ENCODE measurements around the gene ZCCHC14. TPM values are rescaled to one million over a fixed set of nuclear protein-coding genes. Genes with fewer than 3 reads are reported as not detected.

The ZCCHC14 gene
- total and polyA plus RNA-seq, 2 of the 13 experiments (the other 11 are each of a cell fraction or from before 2014, with no cell fraction given), result 12.4 to 12.5 TPM

DNA sequence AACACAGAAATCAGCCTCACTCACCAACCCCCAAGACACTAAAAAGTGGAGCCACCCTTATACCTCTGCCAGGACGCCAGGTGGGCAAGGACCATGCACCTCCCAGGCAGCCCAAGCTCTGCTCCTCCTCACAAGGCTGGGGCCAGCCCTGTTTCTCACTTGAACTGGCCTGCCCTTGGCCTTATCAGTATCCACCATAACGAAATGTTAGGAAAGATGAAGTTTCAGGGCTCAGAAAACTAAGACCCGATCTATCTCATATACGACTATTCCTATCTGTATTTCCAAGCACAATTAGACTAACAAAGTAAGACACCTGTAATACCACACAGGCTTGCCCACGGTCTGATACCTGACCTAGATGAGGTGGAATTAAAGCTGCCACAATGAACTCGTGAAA, 116.2 kb downstream of the ZCCHC14 start:
- H3K4me1 ChIP-seq (ENCODE audit: insufficient read depth, low read length), result peaks cover 88% of the 10 kb centered on the region
- no peak overlapping the region for H3K4me3 ChIP-seq (replicated peaks in 1 of 3; ENCODE audit: insufficient read depth in 1 of 3, low read depth in 2 of 3, low read length in 3 of 3)
- FAIRE-seq (no peak), ATAC-seq (no peak), DNase-seq (ENCODE audit: low spot score) (no peak)
- 87% methylated on average over 6 of the region's 6 CpGs for WGBS (ENCODE audit: low lambda C conversion rate)
- H3K79me2 ChIP-seq (ENCODE audit: insufficient read depth, low read length), result peaks cover 97% of the 10 kb centered on the region
- in situ Hi-C loops (cut with HindIII; ENCODE audit: extremely low pct_ligation_motif_present, low pct_unique_long_range_greater_than_20kb), result loop anchor here (25.0 kb wide), 1 partner anchor 486 kb away; the partner anchor contains the start of gene SLC7A5
- peaks cover 24 to 65% of the 10 kb centered on the region in 2 experiments for H3K36me3 ChIP-seq (replicated peaks in 1 of 2; ENCODE audit: control insufficient read depth in 1 of 2, insufficient read depth in 2 of 2, low read length in 2 of 2)
- no peaks in the 10 kb centered on the region for H3K9me3 ChIP-seq (ENCODE audit: low read length)
- intact Hi-C loops (cut with micrococcal nuclease; ENCODE audit: unreplicated experiment), result no loop called here
- H3K27me3 ChIP-seq (ENCODE audit: control insufficient read depth in 1 of 2, insufficient read depth in 2 of 2, low read length in 2 of 2), result no peaks in the 10 kb centered on the region; a peak in 1 of 5 replicates
- no peak overlapping the region for H3K9ac ChIP-seq (ENCODE audit: insufficient read depth, low read depth, low read length)
- H4K20me1 ChIP-seq (ENCODE audit: insufficient read depth, low read length), result peaks cover 99% of the 10 kb centered on the region
- POLR2A ChIA-PET, result interaction anchor here (2.7 to 14.0 kb wide), 2 partner anchors 11 to 14 kb away, joined by 11 to 265 read pairs; no protein-coding TSS in a partner anchor
- no peak overlapping the region for H2AFZ ChIP-seq (ENCODE audit: low read length)
- peak overlapping the region; percentile 25 for H3K4me2 ChIP-seq (ENCODE audit: low read depth, low read length)
- no peak overlapping the region for H3K27ac ChIP-seq (ENCODE audit: extremely low read length, insufficient read depth, low read length)
- CTCF ChIA-PET (ENCODE audit: low intra/inter-chr PET ratio, low total read pairs), result no interaction called here
- BruUV-seq (replicated peaks), result TSS peak; percentile 2
- 0 out of 2 replicates have a peak, but pooled peaks have one; percentile 44 for TF ChIP-seq RBFOX2 (IDR thresholded peaks at IDR 0.05; ENCODE audit: low read depth, low read length)
- TF ChIP-seq POLR2A (IDR thresholded peaks at IDR 0.05; ENCODE audit: insufficient read depth in 1 of 2, low read depth in 2 of 2, low read length in 2 of 2), result peak in 1 of 2 experiments; percentile 21; a peak in 1 of 4 replicates
- TF ChIP-seq, protein P1, sequence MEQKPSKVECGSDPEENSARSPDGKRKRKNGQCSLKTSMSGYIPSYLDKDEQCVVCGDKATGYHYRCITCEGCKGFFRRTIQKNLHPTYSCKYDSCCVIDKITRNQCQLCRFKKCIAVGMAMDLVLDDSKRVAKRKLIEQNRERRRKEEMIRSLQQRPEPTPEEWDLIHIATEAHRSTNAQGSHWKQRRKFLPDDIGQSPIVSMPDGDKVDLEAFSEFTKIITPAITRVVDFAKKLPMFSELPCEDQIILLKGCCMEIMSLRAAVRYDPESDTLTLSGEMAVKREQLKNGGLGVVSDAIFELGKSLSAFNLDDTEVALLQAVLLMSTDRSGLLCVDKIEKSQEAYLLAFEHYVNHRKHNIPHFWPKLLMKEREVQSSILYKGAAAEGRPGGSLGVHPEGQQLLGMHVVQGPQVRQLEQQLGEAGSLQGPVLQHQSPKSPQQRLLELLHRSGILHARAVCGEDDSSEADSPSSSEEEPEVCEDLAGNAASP (CRISPR knock-in tag; IDR thresholded peaks at IDR 0.05; ENCODE audit: borderline replicate concordance), result no peak
- TF ChIP-seq, protein P2, sequence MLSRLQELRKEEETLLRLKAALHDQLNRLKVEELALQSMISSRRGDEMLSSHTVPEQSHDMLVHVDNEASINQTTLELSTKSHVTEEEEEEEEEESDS (CRISPR knock-in tag; IDR thresholded peaks at IDR 0.05; ENCODE audit: borderline replicate concordance), result 0 out of 2 replicates have a peak, but pooled peaks have one; percentile 46
- TF ChIP-seq, protein P3, sequence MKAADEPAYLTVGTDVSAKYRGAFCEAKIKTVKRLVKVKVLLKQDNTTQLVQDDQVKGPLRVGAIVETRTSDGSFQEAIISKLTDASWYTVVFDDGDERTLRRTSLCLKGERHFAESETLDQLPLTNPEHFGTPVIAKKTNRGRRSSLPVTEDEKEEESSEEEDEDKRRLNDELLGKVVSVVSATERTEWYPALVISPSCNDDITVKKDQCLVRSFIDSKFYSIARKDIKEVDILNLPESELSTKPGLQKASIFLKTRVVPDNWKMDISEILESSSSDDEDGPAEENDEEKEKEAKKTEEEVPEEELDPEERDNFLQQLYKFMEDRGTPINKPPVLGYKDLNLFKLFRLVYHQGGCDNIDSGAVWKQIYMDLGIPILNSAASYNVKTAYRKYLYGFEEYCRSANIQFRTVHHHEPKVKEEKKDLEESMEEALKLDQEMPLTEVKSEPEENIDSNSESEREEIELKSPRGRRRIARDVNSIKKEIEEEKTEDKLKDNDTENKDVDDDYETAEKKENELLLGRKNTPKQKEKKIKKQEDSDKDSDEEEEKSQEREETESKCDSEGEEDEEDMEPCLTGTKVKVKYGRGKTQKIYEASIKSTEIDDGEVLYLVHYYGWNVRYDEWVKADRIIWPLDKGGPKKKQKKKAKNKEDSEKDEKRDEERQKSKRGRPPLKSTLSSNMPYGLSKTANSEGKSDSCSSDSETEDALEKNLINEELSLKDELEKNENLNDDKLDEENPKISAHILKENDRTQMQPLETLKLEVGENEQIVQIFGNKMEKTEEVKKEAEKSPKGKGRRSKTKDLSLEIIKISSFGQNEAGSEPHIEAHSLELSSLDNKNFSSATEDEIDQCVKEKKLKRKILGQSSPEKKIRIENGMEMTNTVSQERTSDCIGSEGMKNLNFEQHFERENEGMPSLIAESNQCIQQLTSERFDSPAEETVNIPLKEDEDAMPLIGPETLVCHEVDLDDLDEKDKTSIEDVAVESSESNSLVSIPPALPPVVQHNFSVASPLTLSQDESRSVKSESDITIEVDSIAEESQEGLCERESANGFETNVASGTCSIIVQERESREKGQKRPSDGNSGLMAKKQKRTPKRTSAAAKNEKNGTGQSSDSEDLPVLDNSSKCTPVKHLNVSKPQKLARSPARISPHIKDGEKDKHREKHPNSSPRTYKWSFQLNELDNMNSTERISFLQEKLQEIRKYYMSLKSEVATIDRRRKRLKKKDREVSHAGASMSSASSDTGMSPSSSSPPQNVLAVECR (CRISPR knock-in tag; IDR thresholded peaks at IDR 0.05; ENCODE audit: borderline replicate concordance), result no peak
- no peak for TF ChIP-seq ELF1 (CRISPR knock-in tag; IDR thresholded peaks at IDR 0.05)
- TF ChIP-seq SNRNP70 (IDR thresholded peaks at IDR 0.05; ENCODE audit: low read depth, low read length), result no peak
- no peak for TF ChIP-seq WIZ (CRISPR knock-in tag; IDR thresholded peaks at IDR 0.05)
- no peak for TF ChIP-seq RARG (CRISPR knock-in tag; IDR thresholded peaks at IDR 0.05; ENCODE audit: low read depth)
- TF ChIP-seq, protein P4, sequence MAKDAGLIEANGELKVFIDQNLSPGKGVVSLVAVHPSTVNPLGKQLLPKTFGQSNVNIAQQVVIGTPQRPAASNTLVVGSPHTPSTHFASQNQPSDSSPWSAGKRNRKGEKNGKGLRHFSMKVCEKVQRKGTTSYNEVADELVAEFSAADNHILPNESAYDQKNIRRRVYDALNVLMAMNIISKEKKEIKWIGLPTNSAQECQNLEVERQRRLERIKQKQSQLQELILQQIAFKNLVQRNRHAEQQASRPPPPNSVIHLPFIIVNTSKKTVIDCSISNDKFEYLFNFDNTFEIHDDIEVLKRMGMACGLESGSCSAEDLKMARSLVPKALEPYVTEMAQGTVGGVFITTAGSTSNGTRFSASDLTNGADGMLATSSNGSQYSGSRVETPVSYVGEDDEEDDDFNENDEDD (CRISPR knock-in tag; IDR thresholded peaks at IDR 0.05; ENCODE audit: borderline replicate concordance), result no peak
- TF ChIP-seq ZNF101 (CRISPR knock-in tag; IDR thresholded peaks at IDR 0.05; ENCODE audit: borderline replicate concordance, low read depth), result no peak
- no peak for TF ChIP-seq REPIN1 (CRISPR knock-in tag; IDR thresholded peaks at IDR 0.05; ENCODE audit: borderline replicate concordance, low read depth)
- TF ChIP-seq PRMT3 (CRISPR knock-in tag; IDR thresholded peaks at IDR 0.05; ENCODE audit: borderline replicate concordance, low read depth), result no peak
- peak; percentile 87 for TF ChIP-seq RBM22 (optimal IDR thresholded peaks at IDR 0.05; ENCODE audit: low read length)
- no peak for TF ChIP-seq BORCS8-MEF2B (CRISPR knock-in tag; IDR thresholded peaks at IDR 0.05)
- TF ChIP-seq ZNF776 (CRISPR knock-in tag; IDR thresholded peaks at IDR 0.05), result no peak
- TF ChIP-seq ZNF552 (CRISPR knock-in tag; IDR thresholded peaks at IDR 0.05; ENCODE audit: borderline replicate concordance), result no peak
- 0 out of 2 replicates have a peak, but pooled peaks have one; percentile 21 for TF ChIP-seq TBX2 (CRISPR knock-in tag; IDR thresholded peaks at IDR 0.05; ENCODE audit: borderline replicate concordance)

Measured in HepG2 (cell line).